GM12878 (cell line): ENCODE measurements around the gene SLCO4C1. TPM values are rescaled to one million over a fixed set of nuclear protein-coding genes. Genes with fewer than 3 reads are reported as not detected.

Experiments used
- ATAC-seq: fragments of 200-7000 bp; cut with Tn5 transposase; 3 replicates; pipeline ENCODE4 v1.9.1; 2020; ENCODE audit warnings: mild to moderate bottlenecking, moderate library complexity
- BruUV-seq: library from RNA; stranded (reverse); fragments of 400-500 nt; replicated peaks from 2 replicates; lab custom pipeline; 2021; lab: Mats Ljungman, UMichigan
- CTCF ChIA-PET: fragments of 300-600 bp; sonication (Branson Sonifier 250); formaldehyde crosslinking; extraction: SDS; loops from one replicate; lab custom pipeline; 2021; ENCODE audit warnings: inconsistent platforms; lab: Yijun Ruan, JAX
- POLR2A ChIA-PET: fragments of 350-600 bp; formaldehyde crosslinking; extraction: SDS; loops from one replicate; lab custom pipeline; 2021; ENCODE audit warnings: inconsistent platforms; lab: Charles Lee
- RAD21 ChIA-PET: fragments of 300-600 bp; sonication (Branson Sonifier 250); formaldehyde crosslinking; loops from one replicate; lab custom pipeline; 2023; ENCODE audit warnings: antibody characterized with exemption; ENCODE audit not compliant: unreplicated experiment; lab: Charles Lee
- SMC1A ChIA-PET: fragments of 300-600 bp; sonication (Branson Sonifier 250); formaldehyde crosslinking; loops from one replicate; lab custom pipeline; 2023; ENCODE audit not compliant: unreplicated experiment, uncharacterized antibody; lab: Charles Lee
- DNase-seq: peaks from one replicate; pipeline ENCODE4 v3.0.0-alpha.2; 2011; ENCODE audit warnings: low read depth, low spot score
- FAIRE-seq: peaks from 3 replicates; lab custom pipeline; 2011; peaks lifted over from hg19 to GRCh38; lab: Jason Lieb, UNC
- H2AFZ ChIP-seq: 2 replicates; pipeline ENCODE4 v1.6.0; 2011; ENCODE audit warnings: low read depth, low read length, control low read depth; ENCODE audit not compliant: control insufficient read depth
- H3K27ac ChIP-seq: 2 replicates; pipeline ENCODE4 v1.5.1; 2011; ENCODE audit warnings: control low read depth; ENCODE audit not compliant: control insufficient read depth, insufficient read depth
- H3K27me3 ChIP-seq, 2 experiments: replicated peaks in 1 of 2; 2 replicates each; pipeline versions ENCODE4 v1.6.0 to v1.6.1; 2011; ENCODE audit warnings: low read length in 1 of 2; ENCODE audit not compliant: control insufficient read depth in 2 of 2, insufficient read depth in 2 of 2
- H3K36me3 ChIP-seq, 2 experiments: 2 replicates each; pipeline ENCODE4 v1.5.1; 2011; ENCODE audit warnings: low read length in 1 of 2; ENCODE audit not compliant: control insufficient read depth in 2 of 2, insufficient read depth in 2 of 2
- H3K4me1 ChIP-seq: 2 replicates; pipeline ENCODE4 v1.6.1; 2011; ENCODE audit warnings: mild to moderate bottlenecking, low read length, moderate library complexity, mixed read lengths; ENCODE audit not compliant: control insufficient read depth, insufficient read depth
- H3K4me2 ChIP-seq: 2 replicates; pipeline ENCODE4 v1.6.0; 2011; ENCODE audit warnings: control low read depth; ENCODE audit not compliant: control insufficient read depth, insufficient read depth
- H3K4me3 ChIP-seq: fragments of 200-600 bp; sonication (generic); 2 replicates; pipeline ENCODE4 v1.5.1; 2016
- H3K79me2 ChIP-seq: 2 replicates; pipeline ENCODE4 v1.6.0; 2011; ENCODE audit warnings: low read length; ENCODE audit not compliant: control insufficient read depth, insufficient read depth
- H3K9ac ChIP-seq: 2 replicates; pipeline ENCODE4 v1.8.0; 2011; ENCODE audit warnings: low read length, control low read depth, mixed read lengths; ENCODE audit not compliant: control insufficient read depth, insufficient read depth
- H3K9me3 ChIP-seq: replicated peaks from 3 replicates; pipeline ENCODE4 v1.5.1; 2011; ENCODE audit warnings: mild to moderate bottlenecking, low read length; ENCODE audit not compliant: control insufficient read depth, insufficient read depth
- H4K20me1 ChIP-seq: 2 replicates; pipeline ENCODE4 v1.6.0; 2011; ENCODE audit not compliant: control insufficient read depth, insufficient read depth
- E4F1 ChIP-seq: fragments of 450-650 bp; IDR thresholded peaks from 2 replicates; pipeline ENCODE4 v1.6.1; 2018; ENCODE audit warnings: borderline replicate concordance, mild to moderate bottlenecking; ENCODE audit not compliant: partially characterized antibody
- GABPA ChIP-seq: IDR thresholded peaks from 2 replicates; pipeline ENCODE4 v1.6.1; 2014; ENCODE audit warnings: antibody characterized with exemption, low read depth, mild to moderate bottlenecking, inconsistent platforms
- HDGF ChIP-seq: fragments of 450-650 bp; IDR thresholded peaks from 2 replicates; pipeline ENCODE4 v1.6.1; 2016; ENCODE audit warnings: antibody characterized with exemption
- MTA2 ChIP-seq: fragments of 450-650 bp; IDR thresholded peaks from 2 replicates; pipeline ENCODE4 v1.6.1; 2016; ENCODE audit warnings: low read depth, mild to moderate bottlenecking, moderate library complexity
- MXI1 ChIP-seq: fragments of 150-350 bp; IDR thresholded peaks from 2 replicates; pipeline ENCODE4 v1.6.1; 2011; ENCODE audit warnings: low read depth, mild to moderate bottlenecking, inconsistent platforms, low read length, improper control_type of control experiment
- NFIC ChIP-seq: IDR thresholded peaks from 2 replicates; pipeline ENCODE4 v1.6.1; 2012; ENCODE audit warnings: low read depth, mild to moderate bottlenecking, inconsistent platforms, low read length, moderate library complexity
- NFXL1 ChIP-seq: fragments of 450-650 bp; IDR thresholded peaks from 2 replicates; pipeline ENCODE4 v1.6.1; 2017; ENCODE audit warnings: antibody characterized with exemption, mild to moderate bottlenecking, borderline replicate concordance
- NR2F1 ChIP-seq: fragments of 450-650 bp; conservative IDR thresholded peaks from 2 replicates; pipeline ENCODE4 v1.6.1; 2017; ENCODE audit warnings: mild to moderate bottlenecking
- POLR2A ChIP-seq: IDR thresholded peaks from 2 replicates; pipeline ENCODE4 v1.6.1; 2011; ENCODE audit warnings: low read depth, mild to moderate bottlenecking, low read length
- POU2F2 ChIP-seq: IDR thresholded peaks from 3 replicates; pipeline ENCODE4 v1.6.1; 2011; ENCODE audit warnings: low read depth, mild to moderate bottlenecking, low read length, borderline replicate concordance
- RB1 ChIP-seq: fragments of 450-650 bp; formaldehyde crosslinking; IDR thresholded peaks from 2 replicates; pipeline ENCODE4 v1.6.1; 2017; ENCODE audit warnings: mild to moderate bottlenecking, borderline replicate concordance
- RBBP5 ChIP-seq: fragments of 200-600 bp; sonication (generic); conservative IDR thresholded peaks from 2 replicates; pipeline ENCODE4 v1.6.1; 2016
- SIN3A ChIP-seq: IDR thresholded peaks from 2 replicates; pipeline ENCODE4 v1.6.1; 2012; ENCODE audit warnings: low read depth, low read length, improper control_type of control experiment
- STAT3 ChIP-seq: IDR thresholded peaks from 2 replicates; pipeline ENCODE4 v1.6.1; 2011; ENCODE audit warnings: low read depth, low read length, improper control_type of control experiment
- TARDBP ChIP-seq: IDR thresholded peaks from 2 replicates; pipeline ENCODE4 v1.6.1; 2016; ENCODE audit warnings: borderline replicate concordance
- ZBTB33 ChIP-seq: fragments of 450-650 bp; IDR thresholded peaks from 2 replicates; pipeline ENCODE4 v1.6.1; 2017; ENCODE audit warnings: mild to moderate bottlenecking
- ZNF384 ChIP-seq: IDR thresholded peaks from 2 replicates; pipeline ENCODE4 v1.6.1; 2012; ENCODE audit warnings: low read depth, mild to moderate bottlenecking, low read length, improper control_type of control experiment, borderline replicate concordance
- WGBS: methylation state at CpG from one replicate; pipeline ENCODE4 v1.1.6; 2016; ENCODE audit warnings: low lambda C conversion rate; ENCODE audit not compliant: insufficient replicate concordance, insufficient coverage; ENCODE audit errors: missing lambda C conversion rate; 5-methylcytosine and 5-hydroxymethylcytosine counted together
- in situ Hi-C: fragments of 300-500 bp; cut with MboI; formaldehyde crosslinking; loops from 9 replicates; pipeline ENCODE4 v1.14.3; 2018; ENCODE audit warnings: mixed read lengths
- intact Hi-C: fragments of 100-400 bp; cut with micrococcal nuclease; formaldehyde crosslinking; loops from one replicate; pipeline ENCODE4 v1.14.2; 2022; ENCODE audit not compliant: unreplicated experiment
- polyA plus RNA-seq, 11 experiments: library from polyadenylated mRNA; depleted of rRNA in 4 of 11; unstranded in 6 of 11; stranded (reverse) in 5 of 11; fragments of >200 nt; fragmentation: Nextera tagmentation in 4 of 11; fragmentation: Illumina TruSeq in 1 of 11; extraction: Ambion mirVana in 4 of 11; extraction: Trizol in 1 of 11; gene quantifications; 1 replicate in 1 of 11; 2 replicates in 10 of 11; pipeline versions ENCODE4 v1.2.1 to v1.2.3, GENCODE V29; 2011 to 2016; ENCODE audit warnings: inconsistent platforms in 2 of 11, missing spikeins in 2 of 11, low read depth in 1 of 11
- total RNA-seq, 4 experiments: library from RNA; depleted of rRNA in 3 of 4; stranded (reverse); fragments of >200 nt in 3 of 4; fragmentation: Illumina TruSeq in 1 of 4; extraction: Trizol in 1 of 4; gene quantifications; 2 replicates each; pipeline versions ENCODE4 v1.2.1 to v1.2.3, GENCODE V29; 2013 to 2021
- TF ChIP-seq, protein P1 (sequence below): fragments of 450-650 bp; IDR thresholded peaks from 2 replicates; pipeline ENCODE4 v1.6.1; 2017; ENCODE audit warnings: mild to moderate bottlenecking, moderate library complexity

The SLCO4C1 gene
- total and polyA plus RNA-seq, 10 of the 15 experiments (the other 5 are each of a cell fraction or from before 2014, with no cell fraction given), result 0.12 to 3.9 (median 0.83) TPM

DNA sequence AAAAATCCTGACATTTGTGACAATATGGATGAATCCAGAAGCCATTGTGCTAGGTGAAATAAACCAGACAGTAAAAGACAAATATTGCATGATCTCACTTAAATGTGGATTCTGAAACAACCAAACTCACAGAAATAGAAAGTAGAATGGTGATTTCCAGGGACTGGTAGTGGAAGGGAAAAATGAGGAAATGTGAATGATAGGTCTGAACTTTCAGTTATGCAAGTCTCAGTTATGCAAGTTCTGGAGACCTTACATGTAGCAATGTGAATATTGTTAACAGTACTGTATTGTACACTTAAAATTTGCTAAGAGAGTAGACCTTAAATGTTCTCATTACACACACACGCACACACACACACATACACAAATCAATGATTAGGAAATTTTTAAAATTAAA is 84.9 kb downstream of the SLCO4C1 start (continued):
- TF ChIP-seq, protein P1, sequence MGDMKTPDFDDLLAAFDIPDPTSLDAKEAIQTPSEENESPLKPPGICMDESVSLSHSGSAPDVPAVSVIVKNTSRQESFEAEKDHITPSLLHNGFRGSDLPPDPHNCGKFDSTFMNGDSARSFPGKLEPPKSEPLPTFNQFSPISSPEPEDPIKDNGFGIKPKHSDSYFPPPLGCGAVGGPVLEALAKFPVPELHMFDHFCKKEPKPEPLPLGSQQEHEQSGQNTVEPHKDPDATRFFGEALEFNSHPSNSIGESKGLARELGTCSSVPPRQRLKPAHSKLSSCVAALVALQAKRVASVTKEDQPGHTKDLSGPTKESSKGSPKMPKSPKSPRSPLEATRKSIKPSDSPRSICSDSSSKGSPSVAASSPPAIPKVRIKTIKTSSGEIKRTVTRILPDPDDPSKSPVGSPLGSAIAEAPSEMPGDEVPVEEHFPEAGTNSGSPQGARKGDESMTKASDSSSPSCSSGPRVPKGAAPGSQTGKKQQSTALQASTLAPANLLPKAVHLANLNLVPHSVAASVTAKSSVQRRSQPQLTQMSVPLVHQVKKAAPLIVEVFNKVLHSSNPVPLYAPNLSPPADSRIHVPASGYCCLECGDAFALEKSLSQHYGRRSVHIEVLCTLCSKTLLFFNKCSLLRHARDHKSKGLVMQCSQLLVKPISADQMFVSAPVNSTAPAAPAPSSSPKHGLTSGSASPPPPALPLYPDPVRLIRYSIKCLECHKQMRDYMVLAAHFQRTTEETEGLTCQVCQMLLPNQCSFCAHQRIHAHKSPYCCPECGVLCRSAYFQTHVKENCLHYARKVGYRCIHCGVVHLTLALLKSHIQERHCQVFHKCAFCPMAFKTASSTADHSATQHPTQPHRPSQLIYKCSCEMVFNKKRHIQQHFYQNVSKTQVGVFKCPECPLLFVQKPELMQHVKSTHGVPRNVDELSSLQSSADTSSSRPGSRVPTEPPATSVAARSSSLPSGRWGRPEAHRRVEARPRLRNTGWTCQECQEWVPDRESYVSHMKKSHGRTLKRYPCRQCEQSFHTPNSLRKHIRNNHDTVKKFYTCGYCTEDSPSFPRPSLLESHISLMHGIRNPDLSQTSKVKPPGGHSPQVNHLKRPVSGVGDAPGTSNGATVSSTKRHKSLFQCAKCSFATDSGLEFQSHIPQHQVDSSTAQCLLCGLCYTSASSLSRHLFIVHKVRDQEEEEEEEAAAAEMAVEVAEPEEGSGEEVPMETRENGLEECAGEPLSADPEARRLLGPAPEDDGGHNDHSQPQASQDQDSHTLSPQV, result no peak
- TF ChIP-seq TARDBP (no peak), HDGF (no peak)

GRCh38 chr5:102200861-102201260 is 95.2 kb downstream of the SLCO4C1 start:
- ATAC-seq, result no peak
- no peak for DNase-seq
- H3K9me3 ChIP-seq, result no peaks in the 10 kb centered on the region
- intact Hi-C loops (no loop called here), in situ Hi-C loops (no loop called here)
- no peak for TF ChIP-seq RBBP5
- TF ChIP-seq E4F1, result no peak
- no peak for TF ChIP-seq SIN3A
- no peak for TF ChIP-seq ZBTB33
- TF ChIP-seq STAT3, result no peak
- no peak for TF ChIP-seq NR2F1
- TF ChIP-seq NFXL1, result no peak
- TF ChIP-seq ZNF384, result no peak
- no peak for TF ChIP-seq MTA2
- TF ChIP-seq GABPA, result no peak
- no peak for TF ChIP-seq RB1
- no peak for TF ChIP-seq NFIC
- no peak for TF ChIP-seq MXI1
- TF ChIP-seq POU2F2, result no peak
- TF ChIP-seq POLR2A, result no peak
- no peak for FAIRE-seq
- no peak overlapping the region for H3K4me2 ChIP-seq
- ChIA-PET SMC1A (no interaction called here), CTCF (no interaction called here), POLR2A (no interaction called here), RAD21 (no interaction called here)
- no peak overlapping the region for H2AFZ ChIP-seq
- no peak overlapping the region for H3K9ac ChIP-seq
- no peaks in the 10 kb centered on the region for H4K20me1 ChIP-seq
- no peaks in the 10 kb centered on the region for H3K27me3 ChIP-seq
- no peaks in the 10 kb centered on the region for H3K36me3 ChIP-seq
- BruUV-seq, result no TSS peak
- H3K4me3 ChIP-seq, result no peak overlapping the region
- no peak overlapping the region for H3K27ac ChIP-seq
- H3K4me1 ChIP-seq, result no peaks in the 10 kb centered on the region
- 0% methylated on average over 3 of the region's 3 CpGs for WGBS
- no peaks in the 10 kb centered on the region for H3K79me2 ChIP-seq
